Activated T-helper 1 cell treated with anti-CD3 and anti-CD28 coated beads, Interleukin-12 subunit alpha, Interleukin-12 subunit beta, Interleukin-2, Interleukin-4 antibody, amounts not matched to agents 30 ng/mL and 10 ng/mL and 1 ng/mL, durations not matched to agents 14 hours and 24 hours and 36 hours (primary cell): ENCODE measurements around the gene POLDIP2. TPM values are rescaled to one million over a fixed set of nuclear protein-coding genes. Genes with fewer than 3 reads are reported as not detected.
A peak's percentile ranks its signal among the peaks of the same experiment; 100 is the strongest.

ENCODE experiments used
- DNase-seq: peaks from one replicate; pipeline ENCODE4 v3.0.0; 2021; ENCODE audit warnings: low spot score
- H3K27ac Mint-ChIP-seq: one replicate; pipeline ENCODE4 v1.8.0; 2021; ENCODE audit warnings: mild to moderate bottlenecking, mixed read lengths
- H3K27me3 Mint-ChIP-seq: one replicate; pipeline ENCODE4 v1.8.0; 2022; ENCODE audit warnings: mild to moderate bottlenecking, moderate library complexity, mixed read lengths; ENCODE audit not compliant: insufficient read depth
- H3K36me3 Mint-ChIP-seq: one replicate; pipeline ENCODE4 v1.8.0; 2021; ENCODE audit warnings: low read depth, mixed read lengths
- H3K4me1 Mint-ChIP-seq: one replicate; pipeline ENCODE4 v1.8.0; 2021; ENCODE audit warnings: low read depth, mixed read lengths
- H3K4me3 Mint-ChIP-seq: one replicate; pipeline ENCODE4 v1.8.0; 2021; ENCODE audit warnings: mild to moderate bottlenecking, moderate library complexity, mixed read lengths
- H3K9me3 Mint-ChIP-seq: one replicate; pipeline ENCODE4 v1.8.0; 2021; ENCODE audit warnings: mixed read lengths
- intact Hi-C: fragments of 100-400 bp; cut with micrococcal nuclease; formaldehyde crosslinking; loops from one replicate; pipeline ENCODE4 v1.15.1; 2024
- total RNA-seq: library from RNA; stranded (reverse); gene quantifications from 2 replicates; pipeline ENCODE4 v1.2.3, GENCODE V29; 2022

The POLDIP2 gene
- total RNA-seq, 1 donor from 2014 or later = 110 TPM

- intact Hi-C loops = no loop called here
- no peak for DNase-seq
- no peak overlapping the region for H3K4me3 Mint-ChIP-seq
- no peaks in the 10 kb centered on the region for H3K27me3 Mint-ChIP-seq
- peaks cover 3% of the 10 kb centered on the region for H3K4me1 Mint-ChIP-seq
- H3K27ac Mint-ChIP-seq = no peak overlapping the region
- no peaks in the 10 kb centered on the region for H3K9me3 Mint-ChIP-seq
- peaks cover 17% of the 10 kb centered on the region for H3K36me3 Mint-ChIP-seq
Measured at GRCh38 chr17:28397275-28397674, 39.9 kb upstream of the POLDIP2 start.

- Mint-ChIP-seq H3K36me3 (peaks cover 17% of the 10 kb centered on the region), H3K9me3 (no peaks in the 10 kb centered on the region), H3K27me3 (no peaks in the 10 kb centered on the region), H3K4me3 (no peak overlapping the region), H3K27ac (no peak overlapping the region), H3K4me1 (no peaks in the 10 kb centered on the region)
- no peak for DNase-seq
- intact Hi-C loops = no loop called here
Measured at GRCh38 chr17:28396635-28397239, 39.4 kb upstream of the POLDIP2 start.

GRCh38 chr17:28395968-28396367, 38.6 kb upstream of the POLDIP2 start:
- H3K4me3 Mint-ChIP-seq = no peak overlapping the region
- H3K9me3 Mint-ChIP-seq = no peaks in the 10 kb centered on the region
- no peaks in the 10 kb centered on the region for H3K4me1 Mint-ChIP-seq
- intact Hi-C loops = no loop called here
- peaks cover 23% of the 10 kb centered on the region for H3K36me3 Mint-ChIP-seq
- H3K27ac Mint-ChIP-seq = no peak overlapping the region
- no peak for DNase-seq
- H3K27me3 Mint-ChIP-seq = no peaks in the 10 kb centered on the region

- no peak overlapping the region for H3K27ac Mint-ChIP-seq
- H3K9me3 Mint-ChIP-seq = no peaks in the 10 kb centered on the region
- H3K36me3 Mint-ChIP-seq = peaks cover 26% of the 10 kb centered on the region
- H3K4me1 Mint-ChIP-seq = no peaks in the 10 kb centered on the region
- no peaks in the 10 kb centered on the region for H3K27me3 Mint-ChIP-seq
- DNase-seq = no peak
- H3K4me3 Mint-ChIP-seq = no peak overlapping the region
- intact Hi-C loops = no loop called here
Measured at GRCh38 chr17:28395426-28395825, 38.1 kb upstream of the POLDIP2 start.

GRCh38 chr17:28394337-28395116, 37.2 kb upstream of the POLDIP2 start:
- intact Hi-C loops = no loop called here
- Mint-ChIP-seq H3K4me3 (no peak overlapping the region), H3K4me1 (no peaks in the 10 kb centered on the region), H3K27ac (no peak overlapping the region), H3K9me3 (no peaks in the 10 kb centered on the region), H3K27me3 (no peaks in the 10 kb centered on the region), H3K36me3 (peaks cover 34% of the 10 kb centered on the region)
- no peak for DNase-seq

GRCh38 chr17:28392491-28392890, 35.2 kb upstream of the POLDIP2 start:
- Mint-ChIP-seq H3K27ac (no peak overlapping the region), H3K4me1 (no peaks in the 10 kb centered on the region), H3K9me3 (no peaks in the 10 kb centered on the region), H3K4me3 (no peak overlapping the region), H3K36me3 (peaks cover 35% of the 10 kb centered on the region), H3K27me3 (no peaks in the 10 kb centered on the region)
- intact Hi-C loops = no loop called here
- no peak for DNase-seq

GRCh38 chr17:28391401-28391800, 34.1 kb upstream of the POLDIP2 start:
- H3K9me3 Mint-ChIP-seq = no peaks in the 10 kb centered on the region
- no peaks in the 10 kb centered on the region for H3K4me1 Mint-ChIP-seq
- intact Hi-C loops = no loop called here
- no peak overlapping the region for H3K4me3 Mint-ChIP-seq
- no peak overlapping the region for H3K27ac Mint-ChIP-seq
- H3K27me3 Mint-ChIP-seq = no peaks in the 10 kb centered on the region
- peaks cover 35% of the 10 kb centered on the region for H3K36me3 Mint-ChIP-seq
- no peak for DNase-seq

- H3K27me3 Mint-ChIP-seq = no peaks in the 10 kb centered on the region
- intact Hi-C loops = no loop called here
- H3K9me3 Mint-ChIP-seq = no peaks in the 10 kb centered on the region
- no peak for DNase-seq
- peaks cover under 1% of the 10 kb centered on the region for H3K4me1 Mint-ChIP-seq
- H3K27ac Mint-ChIP-seq = no peak overlapping the region
- H3K4me3 Mint-ChIP-seq = no peak overlapping the region
- H3K36me3 Mint-ChIP-seq = peaks cover 35% of the 10 kb centered on the region
Measured at GRCh38 chr17:28390984-28391383, 33.7 kb upstream of the POLDIP2 start.

- Mint-ChIP-seq H3K36me3 (peaks cover 34% of the 10 kb centered on the region), H3K4me1 (peaks cover 5% of the 10 kb centered on the region), H3K4me3 (no peak overlapping the region), H3K9me3 (no peaks in the 10 kb centered on the region), H3K27ac (no peak overlapping the region), H3K27me3 (no peaks in the 10 kb centered on the region)
- intact Hi-C loops = no loop called here
- no peak for DNase-seq
Measured at GRCh38 chr17:28390563-28390962, 33.2 kb upstream of the POLDIP2 start.

- DNase-seq = no peak
- H3K27ac Mint-ChIP-seq = no peak overlapping the region
- intact Hi-C loops = no loop called here
- H3K27me3 Mint-ChIP-seq = peaks cover 1% of the 10 kb centered on the region
- peaks cover 9% of the 10 kb centered on the region for H3K4me1 Mint-ChIP-seq
- peaks cover 35% of the 10 kb centered on the region for H3K36me3 Mint-ChIP-seq
- H3K4me3 Mint-ChIP-seq = no peak overlapping the region
- no peaks in the 10 kb centered on the region for H3K9me3 Mint-ChIP-seq
Measured at GRCh38 chr17:28390141-28390540, 32.8 kb upstream of the POLDIP2 start.

GRCh38 chr17:28388106-28388505, 30.8 kb upstream of the POLDIP2 start:
- peaks cover 1% of the 10 kb centered on the region for H3K27me3 Mint-ChIP-seq

GRCh38 chr17:28386391-28386790, 29.1 kb upstream of the POLDIP2 start:
- H3K4me1 Mint-ChIP-seq = peaks cover 27% of the 10 kb centered on the region
- H3K9me3 Mint-ChIP-seq = no peaks in the 10 kb centered on the region
- H3K27ac Mint-ChIP-seq = no peak overlapping the region
- intact Hi-C loops = no loop called here
- no peak for DNase-seq
- H3K36me3 Mint-ChIP-seq = peaks cover 27% of the 10 kb centered on the region
- no peak overlapping the region for H3K4me3 Mint-ChIP-seq
- peaks cover 1% of the 10 kb centered on the region for H3K27me3 Mint-ChIP-seq

More at GRCh38 chr17:28388106-28388505, 30.8 kb upstream of the POLDIP2 start:
- H3K36me3 Mint-ChIP-seq = peaks cover 28% of the 10 kb centered on the region
- H3K9me3 Mint-ChIP-seq = no peaks in the 10 kb centered on the region
- no peak overlapping the region for H3K27ac Mint-ChIP-seq
- H3K4me1 Mint-ChIP-seq = peaks cover 22% of the 10 kb centered on the region
- intact Hi-C loops = no loop called here
- H3K4me3 Mint-ChIP-seq = no peak overlapping the region
- DNase-seq = no peak

- H3K27ac Mint-ChIP-seq = peak overlapping the region; percentile 67
Measured at GRCh38 chr17:28385406-28385805, 28.1 kb upstream of the POLDIP2 start.

More at GRCh38 chr17:28385406-28385805, 28.1 kb upstream of the POLDIP2 start:
- peaks cover 19% of the 10 kb centered on the region for H3K36me3 Mint-ChIP-seq
- peak overlapping the region; percentile 84 for H3K4me3 Mint-ChIP-seq
- H3K9me3 Mint-ChIP-seq = no peaks in the 10 kb centered on the region
- DNase-seq = no peak
- peaks cover 33% of the 10 kb centered on the region for H3K4me1 Mint-ChIP-seq
- peaks cover 1% of the 10 kb centered on the region for H3K27me3 Mint-ChIP-seq
- intact Hi-C loops = no loop called here
